ENCODE data around the gene LRRC74A.

DNA sequence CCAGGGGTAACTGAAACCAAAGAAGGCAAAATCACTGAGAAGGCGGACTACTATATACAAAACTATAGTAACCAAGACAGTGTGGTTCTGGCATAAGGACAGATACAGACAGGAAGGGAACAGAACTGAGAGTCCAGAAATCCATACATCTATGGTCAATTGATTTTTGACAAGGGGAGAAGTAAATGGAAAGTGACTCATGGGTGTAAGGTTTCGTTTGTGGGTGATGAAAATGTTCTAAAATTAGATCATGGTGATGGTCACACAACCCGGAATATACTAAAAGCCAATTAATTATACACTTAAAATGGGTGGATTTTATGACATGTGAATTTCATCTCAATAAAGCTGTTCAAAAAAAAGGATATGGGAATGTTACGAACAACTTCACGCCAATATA is 32.3 kb upstream of the LRRC74A start:
- TF ChIP-seq TAF1 (IDR thresholded peaks at IDR 0.05; ENCODE audit: borderline replicate concordance, insufficient read depth, low read length) (no peak), POLR2AphosphoS5 (IDR thresholded peaks at IDR 0.05; ENCODE audit: low read depth, low read length) (no peak)
